ENCODE results near the gene PCDHB9. TPM values are rescaled to one million over a fixed set of nuclear protein-coding genes. Genes with fewer than 3 reads are reported as not detected.
A peak's percentile ranks its signal among the peaks of the same experiment; 100 is the strongest.
"Not testable (repeated sequence)": the region's sequence is repeated elsewhere in the genome, so short reads cannot be mapped to it uniquely, and the experiment has no call there.

Gene PCDHB9
- total RNA-seq, 1 donor from 2014 or later, result not detected

DNA sequence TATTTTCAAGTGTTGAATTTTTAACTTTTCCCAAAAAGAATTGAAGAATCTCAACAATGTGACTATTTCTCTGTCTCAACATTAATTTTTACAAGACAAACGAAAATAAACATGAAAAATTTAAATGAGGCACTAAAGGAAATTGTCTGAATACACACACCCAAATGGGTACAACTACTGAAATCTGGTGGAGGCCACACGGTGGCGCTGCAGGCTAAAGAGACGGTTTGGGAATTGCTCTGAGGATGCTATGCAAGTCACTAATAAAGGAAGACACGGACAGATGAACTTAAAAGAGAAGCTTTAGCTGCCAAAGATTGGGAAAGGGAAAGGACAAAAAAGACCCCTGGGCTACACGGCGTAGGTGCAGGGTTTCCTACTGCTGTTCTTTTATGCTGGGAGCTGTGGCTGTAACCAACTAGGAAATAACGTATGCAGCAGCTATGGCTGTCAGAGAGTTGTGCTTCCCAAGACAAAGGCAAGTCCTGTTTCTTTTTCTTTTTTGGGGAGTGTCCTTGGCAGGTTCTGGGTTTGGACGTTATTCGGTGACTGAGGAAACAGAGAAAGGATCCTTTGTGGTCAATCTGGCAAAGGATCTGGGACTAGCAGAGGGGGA is 5.3 kb downstream of the PCDHB9 start, which contains the start of gene PCDHB10:
Gene PCDHB10 (plus strand): TSS at position 244 of the 616 bp plus-strand sequence. CDS start 200 bp downstream, at position 444.
- peak; percentile 48 for TF ChIP-seq CTCF (conservative IDR thresholded peaks at IDR 0.05; ENCODE audit: low read depth, low read length)
- H3K4me3 ChIP-seq (ENCODE audit: low read depth, low read length), result no peak within 1 kb of the TSS
- no peak for DNase-seq (ENCODE audit: low read depth)

- H3K4me3 ChIP-seq (ENCODE audit: low read depth, low read length); DNase-seq (ENCODE audit: low read depth): not testable (repeated sequence)
These were observed 7.4 kb downstream of the PCDHB9 start for GRCh38 chr5:141194332-141194731.

- DNase-seq (ENCODE audit: low read depth), result no peak
- TF ChIP-seq CTCF (conservative IDR thresholded peaks at IDR 0.05; ENCODE audit: low read depth, low read length), result no peak
- H3K4me3 ChIP-seq (ENCODE audit: low read depth, low read length), result no peak overlapping the region
These were observed 9.4 kb downstream of the PCDHB9 start for GRCh38 chr5:141196363-141196762.

DNA sequence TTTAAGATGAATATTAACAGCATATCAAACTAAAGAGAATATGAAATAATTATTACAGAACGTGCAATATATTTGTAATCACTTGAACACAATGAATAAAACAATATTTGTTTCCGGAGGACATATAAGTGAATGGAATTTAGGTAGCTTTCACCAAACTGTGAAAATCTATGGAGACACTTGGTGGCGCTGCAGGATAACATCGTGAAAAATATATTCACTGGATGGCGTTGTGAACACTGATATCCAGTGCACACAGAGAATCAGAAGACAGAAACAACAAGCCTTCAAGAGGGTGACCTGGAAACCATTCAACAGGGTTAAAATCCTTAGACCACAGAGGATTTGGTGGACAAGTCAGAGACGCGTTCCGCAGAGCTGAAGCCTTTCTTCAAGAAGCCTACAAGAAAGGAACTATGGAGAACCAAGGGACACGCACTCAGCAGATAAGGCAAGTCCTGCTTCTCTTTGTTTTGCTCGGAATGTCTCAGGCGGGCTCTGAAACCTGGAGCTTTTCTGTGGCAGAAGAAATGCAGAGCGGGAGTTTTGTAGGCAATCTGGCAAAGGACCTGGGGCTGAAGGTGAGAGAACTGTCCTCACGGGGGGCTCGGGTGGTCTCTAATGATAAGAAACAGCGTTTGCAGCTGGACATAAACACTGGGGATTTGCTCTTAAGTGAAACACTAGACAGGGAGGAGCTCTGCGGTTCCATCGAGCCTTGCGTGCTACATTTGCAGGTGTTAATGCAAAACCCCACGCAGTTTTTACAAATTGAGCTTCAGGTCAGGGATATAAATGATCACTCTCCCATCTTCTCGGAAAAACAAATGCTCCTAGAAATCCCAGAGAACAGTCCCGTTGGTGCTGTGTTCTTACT is 12.6 kb downstream of the PCDHB9 start, which contains the start of gene PCDHB11:
Gene PCDHB11 (plus strand): TSS at position 269 of the 877 bp plus-strand sequence. CDS start 148 bp downstream, at position 417.
- H3K4me3 ChIP-seq (ENCODE audit: low read depth, low read length), result no peak within 1 kb of the TSS
- TF ChIP-seq CTCF (conservative IDR thresholded peaks at IDR 0.05; ENCODE audit: low read depth, low read length), result peak; percentile 12
- no peak for DNase-seq (ENCODE audit: low read depth)

DNA sequence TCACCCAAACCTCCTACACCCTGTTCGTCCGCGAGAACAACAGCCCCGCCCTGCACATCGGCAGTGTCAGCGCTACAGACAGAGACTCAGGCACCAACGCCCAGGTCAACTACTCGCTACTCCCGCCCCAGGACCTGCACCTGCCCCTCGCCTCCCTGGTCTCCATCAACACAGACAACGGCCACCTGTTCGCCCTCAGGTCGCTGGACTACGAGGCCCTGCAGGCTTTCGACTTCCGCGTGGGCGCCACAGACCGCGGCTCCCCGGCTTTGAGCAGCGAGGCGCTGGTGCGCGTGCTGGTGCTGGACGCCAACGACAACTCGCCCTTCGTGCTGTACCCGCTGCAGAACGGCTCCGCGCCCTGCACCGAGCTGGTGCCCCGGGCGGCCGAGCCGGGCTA is 14.2 kb downstream of the PCDHB9 start:
- H3K4me3 ChIP-seq (ENCODE audit: low read depth, low read length), result not testable (repeated sequence)

GRCh38 chr5:141201646-141202045 is 14.7 kb downstream of the PCDHB9 start:
- not testable (repeated sequence) for H3K4me3 ChIP-seq (ENCODE audit: low read depth, low read length); DNase-seq (ENCODE audit: low read depth)

More for the DNA sequence above, 14.2 kb downstream of the PCDHB9 start:
- DNase-seq (ENCODE audit: low read depth), result not testable (repeated sequence)

GRCh38 chr5:141208478-141208877 is 21.5 kb downstream of the PCDHB9 start, which contains the start of gene PCDHB12:
Gene PCDHB12 (plus strand): TSS chr5:141208719. CDS start chr5:141208908, 189 bp downstream.
- no peak for DNase-seq (ENCODE audit: low read depth)
- no peak for TF ChIP-seq CTCF (conservative IDR thresholded peaks at IDR 0.05; ENCODE audit: low read depth, low read length)
- no peak within 1 kb of the TSS for H3K4me3 ChIP-seq (ENCODE audit: low read depth, low read length)

- not testable (repeated sequence) for DNase-seq (ENCODE audit: low read depth); H3K4me3 ChIP-seq (ENCODE audit: low read depth, low read length)
These were observed 23.3 kb downstream of the PCDHB9 start for GRCh38 chr5:141210281-141210680.

DNA sequence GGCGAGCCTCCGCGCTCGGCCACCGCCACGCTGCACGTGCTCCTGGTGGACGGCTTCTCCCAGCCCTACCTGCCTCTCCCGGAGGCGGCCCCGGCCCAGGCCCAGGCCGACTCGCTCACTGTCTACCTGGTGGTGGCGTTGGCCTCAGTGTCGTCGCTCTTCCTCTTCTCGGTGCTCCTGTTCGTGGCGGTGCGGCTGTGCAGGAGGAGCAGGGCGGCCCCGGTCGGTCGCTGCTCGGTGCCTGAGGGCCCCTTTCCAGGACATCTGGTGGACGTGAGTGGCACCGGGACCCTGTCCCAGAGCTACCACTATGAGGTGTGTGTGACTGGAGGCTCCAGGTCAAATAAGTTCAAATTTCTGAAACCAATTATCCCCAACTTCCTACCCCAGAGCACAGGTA is 23.9 kb downstream of the PCDHB9 start:
- DNase-seq (ENCODE audit: low read depth); H3K4me3 ChIP-seq (ENCODE audit: low read depth, low read length): not testable (repeated sequence)
